ENCODE measurements around the gene TSPEAR. TPM values are rescaled to one million over a fixed set of nuclear protein-coding genes. Genes with fewer than 3 reads are reported as not detected.
"Not testable (repeated sequence)": the region's sequence is repeated elsewhere in the genome, so short reads cannot be mapped to it uniquely, and the experiment has no call there.

TSPEAR gene
- total RNA-seq, 1 donor from 2014 or later = 0.34 TPM

GRCh38 chr21:44700101-44701022, 11.0 kb downstream of the TSPEAR start:
- Mint-ChIP-seq H3K27ac (no peak overlapping the region), H3K4me3 (no peak overlapping the region), H3K36me3 (no peaks in the 10 kb centered on the region), H3K9me3 (no peaks in the 10 kb centered on the region), H3K27me3 (peaks cover 85% of the 10 kb centered on the region), H3K4me1 (ENCODE audit: unreplicated experiment) (peaks cover 9% of the 10 kb centered on the region)
- DNase-seq (ENCODE audit: extremely low spot score, unreplicated experiment) = no peak
- no peak for TF ChIP-seq CTCF (conservative IDR thresholded peaks at IDR 0.05)

- DNase-seq (ENCODE audit: extremely low spot score, unreplicated experiment) = no peak
- Mint-ChIP-seq H3K9me3 (no peaks in the 10 kb centered on the region), H3K4me3 (no peak overlapping the region), H3K27ac (no peak overlapping the region), H3K36me3 (no peaks in the 10 kb centered on the region), H3K27me3 (peaks cover 81% of the 10 kb centered on the region), H3K4me1 (ENCODE audit: unreplicated experiment) (peaks cover 9% of the 10 kb centered on the region)
- TF ChIP-seq CTCF (conservative IDR thresholded peaks at IDR 0.05) = no peak
These were observed 11.8 kb downstream of the TSPEAR start for GRCh38 chr21:44699502-44700001.

- no peak for TF ChIP-seq CTCF (conservative IDR thresholded peaks at IDR 0.05)
- Mint-ChIP-seq H3K27ac (no peak overlapping the region), H3K4me1 (ENCODE audit: unreplicated experiment) (peaks cover 9% of the 10 kb centered on the region), H3K27me3 (peaks cover 75% of the 10 kb centered on the region), H3K36me3 (no peaks in the 10 kb centered on the region), H3K9me3 (peaks cover 9% of the 10 kb centered on the region), H3K4me3 (no peak overlapping the region)
- no peak for DNase-seq (ENCODE audit: extremely low spot score, unreplicated experiment)
These were observed 13.3 kb downstream of the TSPEAR start for GRCh38 chr21:44697811-44698734.

GRCh38 chr21:44697172-44697810, 14.1 kb downstream of the TSPEAR start, which contains the start of gene KRTAP10-12:
KRTAP10-12 (plus strand) TSS chr21:44697172; CDS start chr21:44697202, 30 bp downstream.
- Mint-ChIP-seq H3K9me3 (peaks cover 17% of the 10 kb centered on the region), H3K27me3 (peaks cover 70% of the 10 kb centered on the region)
- H3K4me1 Mint-ChIP-seq (ENCODE audit: unreplicated experiment); H3K36me3 Mint-ChIP-seq; H3K4me3 Mint-ChIP-seq; H3K27ac Mint-ChIP-seq; DNase-seq (ENCODE audit: extremely low spot score, unreplicated experiment): not testable (repeated sequence)

- Mint-ChIP-seq H3K4me1 (ENCODE audit: unreplicated experiment) (peaks cover 5% of the 10 kb centered on the region), H3K36me3 (no peaks in the 10 kb centered on the region), H3K27ac (no peak overlapping the region), H3K4me3 (no peak overlapping the region), H3K27me3 (peaks cover 68% of the 10 kb centered on the region), H3K9me3 (peaks cover 17% of the 10 kb centered on the region)
- no peak for TF ChIP-seq CTCF (conservative IDR thresholded peaks at IDR 0.05)
- no peak for DNase-seq (ENCODE audit: extremely low spot score, unreplicated experiment)
These were observed 14.8 kb downstream of the TSPEAR start for GRCh38 chr21:44696572-44696971.

Data from type B pancreatic cell (in vitro differentiated cells).